HG03135 (cell line): ENCODE results near the gene PLCB3.

ENCODE experiments used
- ATAC-seq: cut with Tn5 transposase; IDR thresholded peaks from one replicate; pipeline ENCODE4 v1.9.1; 2021; ENCODE audit warnings: mild to moderate bottlenecking, moderate library complexity; ENCODE audit not compliant: unreplicated experiment

PLCB3 gene

GRCh38 chr11:64251016-64251752 lies at the start of gene PLCB3:
Gene PLCB3 (plus strand): TSS chr11:64251530. CDS start chr11:64251650, 120 bp downstream.
- ATAC-seq, result no peak

- no peak for ATAC-seq
These were observed 49.8 kb upstream of the PLCB3 start for GRCh38 chr11:64201543-64201942.

DNA sequence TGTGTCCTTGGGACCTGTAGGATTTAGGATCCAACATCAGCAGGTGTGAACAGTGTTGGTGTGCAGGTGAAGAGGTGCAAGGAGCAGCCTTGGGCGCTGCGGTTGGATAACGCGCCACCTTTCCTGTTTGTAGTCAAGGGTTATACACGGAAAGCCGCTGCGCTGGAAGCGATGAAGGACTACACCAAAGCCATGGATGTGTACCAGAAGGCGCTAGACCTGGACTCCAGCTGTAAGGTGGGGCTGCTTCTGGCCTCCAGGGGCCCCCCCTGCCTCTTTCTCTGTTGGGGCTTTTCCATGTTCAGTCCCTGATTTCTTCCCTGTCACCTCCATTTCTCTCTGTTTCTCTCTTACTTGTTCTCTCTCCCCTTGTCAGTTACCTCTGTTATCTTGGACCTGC lies 48.3 kb upstream of the PLCB3 start:
- no peak for ATAC-seq

DNA sequence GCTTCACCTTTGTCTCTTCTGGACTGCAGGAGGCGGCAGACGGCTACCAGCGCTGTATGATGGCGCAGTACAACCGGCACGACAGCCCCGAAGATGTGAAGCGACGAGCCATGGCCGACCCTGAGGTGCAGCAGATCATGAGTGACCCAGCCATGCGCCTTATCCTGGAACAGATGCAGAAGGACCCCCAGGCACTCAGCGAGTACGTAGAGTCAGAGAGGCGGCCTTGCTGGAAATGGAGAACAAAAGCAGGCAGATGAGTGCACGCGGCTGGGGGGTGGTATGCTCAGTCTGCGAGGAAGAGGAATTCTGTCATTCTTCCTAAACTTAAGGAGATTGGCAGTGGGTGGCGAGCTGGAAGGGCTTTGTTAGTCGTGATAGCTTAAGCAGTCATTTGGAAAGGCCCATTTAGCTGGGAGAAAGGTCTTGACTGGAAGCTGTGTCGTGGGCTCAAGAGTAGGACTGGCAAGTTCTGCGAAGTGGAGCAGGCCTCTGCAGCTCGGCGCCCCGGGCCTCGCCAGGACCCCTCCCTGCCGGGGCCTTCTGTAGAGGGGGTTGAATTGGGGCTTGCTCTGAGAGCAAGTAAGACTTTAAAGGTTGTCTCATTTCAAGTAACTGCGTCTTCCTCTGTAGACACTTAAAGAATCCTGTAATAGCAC lies 47.8 kb upstream of the PLCB3 start:
- ATAC-seq, result no peak

- no peak for ATAC-seq
These were observed 47.3 kb upstream of the PLCB3 start for GRCh38 chr11:64204080-64204440.

GRCh38 chr11:64204464-64204989 lies 46.8 kb upstream of the PLCB3 start:
- ATAC-seq, result no peak

DNA sequence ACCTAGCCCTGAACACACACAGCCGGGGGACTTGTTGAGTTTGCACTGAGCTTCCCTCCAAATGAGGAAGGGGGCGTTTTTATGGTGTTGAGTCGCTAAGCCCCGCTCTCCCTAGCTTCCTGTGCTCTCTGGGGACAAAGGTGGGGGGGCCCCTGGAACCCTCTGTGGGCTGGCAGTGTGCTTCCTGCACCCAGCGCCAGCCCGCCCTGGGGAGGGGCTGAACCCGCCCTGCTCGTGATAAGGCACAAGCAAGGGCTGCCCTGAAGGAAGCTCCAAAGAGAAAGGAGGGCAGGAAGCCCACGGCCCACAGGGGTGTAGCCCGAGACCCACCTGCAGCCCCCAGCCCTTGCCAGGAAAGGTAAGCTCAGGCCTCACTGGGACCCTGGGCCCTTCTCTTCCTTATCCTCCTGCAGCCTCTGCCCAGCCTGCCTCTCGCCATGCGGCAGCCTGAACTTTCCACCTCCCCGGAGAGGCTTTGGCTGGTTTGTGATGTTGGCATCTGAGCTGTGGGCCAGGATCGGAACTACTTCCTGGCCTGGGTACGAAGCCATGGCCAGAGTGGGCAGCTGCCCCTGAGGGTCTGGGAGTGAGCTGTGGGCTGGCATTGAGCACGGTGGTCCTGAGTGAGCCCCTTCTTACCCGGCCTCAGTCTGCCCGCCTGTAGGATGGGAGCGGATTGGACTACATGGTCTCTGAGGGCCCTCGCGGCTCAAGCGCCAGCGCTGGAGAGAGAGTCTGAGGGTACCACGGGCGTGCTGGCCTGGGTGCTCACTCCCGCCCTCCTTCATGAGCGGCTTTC lies 44.7 kb upstream of the PLCB3 start, which contains the start of gene FERMT3:
TSS of gene FERMT3 (plus strand) at position 265 of the 799 bp plus-strand sequence. CDS start 644 bp downstream, outside the sequence.
- ATAC-seq, result peak; percentile 1

GRCh38 chr11:64207256-64208085 lies 43.9 kb upstream of the PLCB3 start:
- ATAC-seq, result peak; percentile 67

DNA sequence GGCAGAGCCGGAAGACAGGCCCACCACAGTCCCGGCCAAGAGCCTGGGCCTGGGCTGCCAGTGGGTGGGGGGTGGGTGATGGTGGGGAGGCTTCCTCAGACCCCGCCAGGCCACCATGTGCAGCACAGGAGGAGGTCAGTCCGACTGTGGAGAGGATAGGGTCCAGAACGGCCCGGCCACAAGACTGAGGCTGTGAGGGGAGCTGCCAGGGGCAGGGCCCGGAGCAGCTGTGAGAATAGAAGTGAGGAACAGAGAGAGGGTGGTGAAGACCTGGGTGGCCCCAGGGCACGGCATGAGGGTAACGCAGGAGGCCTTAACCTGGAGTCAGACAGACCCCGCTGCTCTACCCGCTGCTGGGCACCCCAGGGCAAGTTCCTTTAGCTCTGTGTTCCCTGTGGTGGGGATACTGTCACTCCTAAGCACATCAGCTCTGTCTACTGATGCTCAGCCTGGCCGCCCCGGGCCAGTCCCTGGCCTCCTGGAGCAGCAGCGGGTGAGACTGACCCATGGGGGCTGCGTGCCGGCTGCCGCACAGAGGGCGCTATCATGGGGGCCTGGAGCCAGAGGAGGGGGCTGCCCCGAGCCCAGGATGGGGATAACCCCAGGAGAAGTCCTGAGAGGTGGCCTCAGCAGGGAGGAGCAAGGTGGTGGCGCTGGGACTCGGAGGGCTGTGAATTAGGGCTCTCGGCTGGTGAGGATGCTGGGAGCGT lies 43.1 kb upstream of the PLCB3 start:
- no peak for ATAC-seq

- ATAC-seq, result no peak
These were observed 42.4 kb upstream of the PLCB3 start for GRCh38 chr11:64208796-64209562.

DNA sequence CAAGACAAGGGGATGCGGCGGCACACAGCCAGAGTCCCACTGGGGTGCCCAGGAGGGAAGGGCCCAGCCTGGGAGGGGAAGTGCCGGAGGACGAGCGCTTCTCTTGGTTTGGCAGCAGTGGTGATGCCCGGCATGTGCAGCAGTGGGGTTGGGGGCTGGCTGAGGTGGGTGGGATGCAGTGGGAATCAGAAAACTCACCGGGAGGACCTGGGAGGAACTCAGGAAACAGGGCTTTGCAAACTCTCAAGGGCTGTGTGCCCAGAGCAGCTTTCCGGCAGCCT lies 41.8 kb upstream of the PLCB3 start:
- no peak for ATAC-seq

GRCh38 chr11:64210301-64211020 lies 40.9 kb upstream of the PLCB3 start:
- ATAC-seq, result no peak

- ATAC-seq, result no peak
These were observed 40.0 kb upstream of the PLCB3 start for GRCh38 chr11:64211181-64211872.

DNA sequence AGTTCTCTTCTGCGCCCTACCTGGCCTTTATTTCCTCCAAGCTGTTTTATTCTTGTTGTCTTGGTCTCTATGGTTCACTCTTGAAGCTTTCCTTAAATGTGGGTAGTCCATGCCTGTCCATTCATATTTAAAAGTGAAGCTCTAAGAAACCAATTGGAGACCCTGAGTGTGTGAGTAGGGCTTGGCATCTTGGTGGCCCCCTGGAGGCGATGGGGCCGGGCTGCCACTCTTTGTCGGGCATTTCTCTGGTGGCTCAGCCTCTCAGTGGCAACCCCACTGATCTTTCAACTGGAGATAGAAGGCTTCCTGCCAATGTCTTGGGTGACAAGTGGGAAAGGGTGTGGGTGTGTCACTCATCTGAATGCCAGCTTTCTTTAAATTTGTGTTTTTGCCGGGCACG lies 34.5 kb upstream of the PLCB3 start:
- no peak for ATAC-seq

DNA sequence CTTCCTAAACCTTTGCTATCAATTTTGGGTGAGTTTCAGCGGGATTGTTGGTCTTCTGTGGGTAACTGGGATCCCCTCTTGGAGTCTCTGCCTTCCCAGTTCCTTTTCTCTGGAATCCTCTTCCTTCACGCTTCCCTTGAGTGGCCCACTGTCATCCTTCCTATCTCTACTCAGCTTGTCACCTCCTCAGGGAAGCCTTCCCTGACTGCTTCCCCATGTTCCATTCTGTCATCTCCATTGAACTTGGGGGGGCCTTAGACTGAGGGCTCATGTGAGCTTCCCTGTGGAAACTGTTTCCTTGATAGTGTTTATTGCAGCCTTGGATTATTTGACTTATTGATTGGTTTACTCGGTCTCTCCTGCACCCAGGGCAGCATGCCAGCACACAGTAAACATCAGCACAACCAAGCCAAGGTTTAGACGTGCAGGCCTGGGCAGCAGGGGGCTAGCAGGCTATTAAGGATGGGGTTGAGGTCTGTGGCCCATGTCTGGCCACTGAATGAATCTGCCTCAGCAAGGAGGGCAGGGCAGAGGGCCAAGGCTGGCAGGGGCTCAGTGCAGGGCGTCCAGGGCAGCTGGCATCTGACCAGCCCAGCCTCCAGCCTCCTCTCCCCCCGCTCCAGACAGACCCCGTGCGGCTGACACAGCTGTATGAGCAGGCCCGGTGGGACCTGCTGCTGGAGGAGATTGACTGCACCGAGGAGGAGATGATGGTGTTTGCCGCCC lies 32.5 kb upstream of the PLCB3 start:
- ATAC-seq, result no peak

GRCh38 chr11:64219354-64219684 lies 32.0 kb upstream of the PLCB3 start:
- no peak for ATAC-seq

DNA sequence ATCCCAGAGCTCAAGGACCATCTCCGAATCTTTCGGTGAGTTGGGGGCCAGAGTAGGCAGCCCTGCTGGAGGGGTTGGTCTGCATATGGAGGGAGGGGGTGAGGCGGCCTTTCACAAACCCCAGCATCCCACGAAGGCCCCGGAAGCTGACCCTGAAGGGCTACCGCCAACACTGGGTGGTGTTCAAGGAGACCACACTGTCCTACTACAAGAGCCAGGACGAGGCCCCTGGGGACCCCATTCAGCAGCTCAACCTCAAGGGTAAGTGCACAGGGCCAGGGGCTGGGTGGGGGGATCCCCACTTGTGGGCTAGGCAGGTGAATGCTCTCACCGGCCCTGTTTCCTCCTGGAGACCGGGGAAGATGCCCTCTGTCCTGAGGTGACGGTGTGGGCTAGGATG lies 31.6 kb upstream of the PLCB3 start:
- no peak for ATAC-seq

DNA sequence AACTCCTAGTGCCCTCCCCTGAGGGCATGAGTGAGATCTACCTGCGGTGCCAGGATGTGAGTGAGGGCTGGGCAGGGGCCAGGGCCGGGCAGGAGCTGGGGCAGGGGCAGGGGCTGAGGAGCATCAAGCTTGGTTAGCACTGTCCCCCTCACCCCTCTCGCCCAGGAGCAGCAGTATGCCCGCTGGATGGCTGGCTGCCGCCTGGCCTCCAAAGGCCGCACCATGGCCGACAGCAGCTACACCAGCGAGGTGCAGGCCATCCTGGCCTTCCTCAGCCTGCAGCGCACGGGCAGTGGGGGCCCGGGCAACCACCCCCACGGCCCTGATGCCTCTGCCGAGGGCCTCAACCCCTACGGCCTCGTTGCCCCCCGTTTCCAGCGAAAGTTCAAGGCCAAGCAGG lies 31.1 kb upstream of the PLCB3 start:
- ATAC-seq, result no peak
